Sigmoid colon (tissue), 7 donors: ENCODE results near the gene AGXT2. TPM values are rescaled to one million over a fixed set of nuclear protein-coding genes. Genes with fewer than 3 reads are reported as not detected.

Source experiments
- DNase-seq: peaks from one replicate; pipeline ENCODE4 v3.0.0-alpha.2; 2019
- H3K27ac ChIP-seq, 4 donors: fragments of 200-600 bp; sonication (generic); one replicate each; pipeline ENCODE4 v1.5.1; 2016 to 2019; ENCODE audit warnings: mild to moderate bottlenecking in 1 of 4
- H3K27me3 ChIP-seq, 3 donors: fragments of 200-600 bp; sonication (generic); one replicate each; pipeline ENCODE4 v1.5.1; 2019; ENCODE audit warnings: mild to moderate bottlenecking in 1 of 3
- H3K36me3 ChIP-seq, 4 donors: fragments of 200-600 bp; sonication (generic); one replicate each; pipeline ENCODE4 v1.5.1; 2016 to 2019
- H3K4me1 ChIP-seq, 4 donors: fragments of 200-600 bp; sonication (generic); one replicate each; pipeline ENCODE4 v1.5.1; 2017 to 2019
- H3K4me3 ChIP-seq, 4 donors: fragments of 200-600 bp; sonication (generic); one replicate each; pipeline ENCODE4 v1.5.1; 2017 to 2019; ENCODE audit warnings: mild to moderate bottlenecking in 2 of 4, moderate library complexity in 1 of 4
- H3K9me3 ChIP-seq, 4 donors: fragments of 200-600 bp in 3 of 4; sonication (generic) in 3 of 4; one replicate each; pipeline versions ENCODE4 v1.5.1 to v1.6.1; 2013 to 2019
- EP300 ChIP-seq, 4 donors: sonication (generic); formaldehyde crosslinking; IDR thresholded peaks; one replicate each; pipeline ENCODE4 v1.6.1; 2017; ENCODE audit warnings: antibody characterized with exemption in 4 of 4
- POLR2A ChIP-seq, 2 donors: fragments of 450-650 bp; IDR thresholded peaks; one replicate each; pipeline ENCODE4 v1.6.1; 2016; ENCODE audit warnings: antibody characterized with exemption in 2 of 2, mild to moderate bottlenecking in 2 of 2, moderate library complexity in 2 of 2
- POLR2AphosphoS5 ChIP-seq, 4 donors: sonication (generic); formaldehyde crosslinking; IDR thresholded peaks; one replicate each; pipeline ENCODE4 v1.6.1; 2017; ENCODE audit warnings: antibody characterized with exemption in 4 of 4
- WGBS, 2 donors: extraction: QIAGEN DNeasy Blood & Tissue Kit; methylation state at CpG; one replicate each; pipeline ENCODE4 v1.1.7; 2013; 5-methylcytosine and 5-hydroxymethylcytosine counted together
- intact Hi-C: fragments of 100-400 bp; cut with DNase I; formaldehyde crosslinking; loops from one replicate; pipeline ENCODE4 v1.15.1; 2023
- polyA plus RNA-seq, 3 donors: library from polyadenylated mRNA; stranded (reverse); fragments of 200-250 nt; gene quantifications; one replicate each; pipeline ENCODE4 v1.2.3, GENCODE V29; 2013
- total RNA-seq, 4 donors: library from RNA; depleted of rRNA; stranded (reverse); fragments of >200 nt; gene quantifications; one replicate each; pipeline ENCODE4 v1.1.0, GENCODE V29; 2016
- TF ChIP-seq, protein P1 (sequence below), 4 experiments: fragments of 450-650 bp in 3 of 4; fragments of 200-600 bp in 1 of 4; IDR thresholded peaks; one replicate each; pipeline ENCODE4 v1.5.1; 2016 to 2019; ENCODE audit warnings: antibody characterized with exemption in 4 of 4, mild to moderate bottlenecking in 3 of 4, moderate library complexity in 2 of 4
- donor health status: healthy with polysubstance abuse.
- donor health status: Bipolar disorder and iron deficiency.
- donor health status: healthy.

Gene AGXT2
- total and polyA plus RNA-seq, 7 donors, result not detected

GRCh38 chr5:35010676-35011075 lies 37.1 kb downstream of the AGXT2 start:
- Histone ChIP-seq H3K36me3 (no peaks in the 10 kb centered on the region), H3K4me3 (no peak overlapping the region), H3K9me3 (no peaks in the 10 kb centered on the region), H3K4me1 (no peaks in the 10 kb centered on the region), H3K27me3 (no peaks in the 10 kb centered on the region), H3K27ac (no peak overlapping the region)
- TF ChIP-seq POLR2A (IDR thresholded peaks at IDR 0.05) (no peak), EP300 (IDR thresholded peaks at IDR 0.05) (no peak), POLR2AphosphoS5 (IDR thresholded peaks at IDR 0.05) (no peak)
- TF ChIP-seq, protein P1, sequence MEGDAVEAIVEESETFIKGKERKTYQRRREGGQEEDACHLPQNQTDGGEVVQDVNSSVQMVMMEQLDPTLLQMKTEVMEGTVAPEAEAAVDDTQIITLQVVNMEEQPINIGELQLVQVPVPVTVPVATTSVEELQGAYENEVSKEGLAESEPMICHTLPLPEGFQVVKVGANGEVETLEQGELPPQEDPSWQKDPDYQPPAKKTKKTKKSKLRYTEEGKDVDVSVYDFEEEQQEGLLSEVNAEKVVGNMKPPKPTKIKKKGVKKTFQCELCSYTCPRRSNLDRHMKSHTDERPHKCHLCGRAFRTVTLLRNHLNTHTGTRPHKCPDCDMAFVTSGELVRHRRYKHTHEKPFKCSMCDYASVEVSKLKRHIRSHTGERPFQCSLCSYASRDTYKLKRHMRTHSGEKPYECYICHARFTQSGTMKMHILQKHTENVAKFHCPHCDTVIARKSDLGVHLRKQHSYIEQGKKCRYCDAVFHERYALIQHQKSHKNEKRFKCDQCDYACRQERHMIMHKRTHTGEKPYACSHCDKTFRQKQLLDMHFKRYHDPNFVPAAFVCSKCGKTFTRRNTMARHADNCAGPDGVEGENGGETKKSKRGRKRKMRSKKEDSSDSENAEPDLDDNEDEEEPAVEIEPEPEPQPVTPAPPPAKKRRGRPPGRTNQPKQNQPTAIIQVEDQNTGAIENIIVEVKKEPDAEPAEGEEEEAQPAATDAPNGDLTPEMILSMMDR (IDR thresholded peaks at IDR 0.05), result no peak
- intact Hi-C loops, result no loop called here
- DNase-seq, result no peak

DNA sequence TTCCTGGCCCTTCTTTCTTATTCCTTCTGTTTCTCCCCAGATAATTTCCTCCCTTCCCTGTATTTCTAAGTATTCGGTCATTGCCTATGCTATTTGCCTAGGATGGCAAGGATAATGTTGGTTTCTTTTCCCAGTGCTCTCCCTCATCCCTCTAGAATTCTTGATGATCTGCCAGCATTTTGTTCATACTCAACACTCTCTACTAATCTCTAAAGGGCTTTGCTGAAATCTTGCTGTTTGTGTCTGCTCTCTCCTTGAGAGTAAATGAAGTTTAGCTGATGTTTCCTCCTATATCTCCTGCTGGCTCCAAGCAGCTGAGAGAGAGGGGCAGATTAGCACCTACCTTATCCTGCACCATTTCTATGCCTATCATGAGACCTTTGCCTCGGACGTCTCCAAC lies 38.1 kb downstream of the AGXT2 start:
- WGBS, 2 donors, result 93% methylated on average over 3 of the region's 3 CpGs
- no peak overlapping the region for H3K4me3 ChIP-seq
- no peaks in the 10 kb centered on the region for H3K36me3 ChIP-seq
- no peaks in the 10 kb centered on the region for H3K27me3 ChIP-seq
- DNase-seq, result no peak
- intact Hi-C loops, result no loop called here
- no peaks in the 10 kb centered on the region for H3K9me3 ChIP-seq
- no peak overlapping the region for H3K27ac ChIP-seq
- TF ChIP-seq EP300 (IDR thresholded peaks at IDR 0.05) (no peak), POLR2A (IDR thresholded peaks at IDR 0.05) (no peak), POLR2AphosphoS5 (IDR thresholded peaks at IDR 0.05) (no peak)
- TF ChIP-seq, protein P1 (IDR thresholded peaks at IDR 0.05), result no peak
- H3K4me1 ChIP-seq, result no peaks in the 10 kb centered on the region

- no peaks in the 10 kb centered on the region for H3K27me3 ChIP-seq
- H3K4me3 ChIP-seq, result no peak overlapping the region
- H3K9me3 ChIP-seq, result no peaks in the 10 kb centered on the region
- H3K4me1 ChIP-seq, result no peaks in the 10 kb centered on the region
- WGBS, 2 donors, result 71 to 81% methylated on average over 2 of the region's 2 CpGs
- DNase-seq, result no peak
- TF ChIP-seq EP300 (IDR thresholded peaks at IDR 0.05), result no peak
- TF ChIP-seq POLR2A (IDR thresholded peaks at IDR 0.05), result no peak
- H3K36me3 ChIP-seq, result no peaks in the 10 kb centered on the region
- H3K27ac ChIP-seq, result no peak overlapping the region
- intact Hi-C loops, result no loop called here
Measured at GRCh38 chr5:35009019-35009418, 38.7 kb downstream of the AGXT2 start.

DNA sequence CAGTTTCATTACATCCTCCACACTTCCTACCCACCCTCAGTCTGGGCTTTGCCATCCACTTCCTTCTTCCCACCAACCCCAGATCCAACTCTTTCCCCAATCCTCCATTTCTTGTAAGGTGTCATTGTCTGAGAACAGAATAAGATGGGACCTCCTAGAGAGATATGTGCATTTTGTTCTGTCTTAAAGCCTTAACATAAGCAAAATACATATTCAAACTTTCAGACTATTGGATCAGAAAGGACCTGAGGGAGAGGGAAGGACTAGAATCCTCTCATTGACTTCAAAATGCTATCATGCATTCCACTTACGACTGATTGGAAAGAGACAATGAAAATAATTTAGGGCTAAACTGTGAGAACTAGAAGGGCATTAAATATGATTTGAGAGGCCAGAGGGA lies 43.0 kb downstream of the AGXT2 start:
- no peak for DNase-seq
- intact Hi-C loops, result loop anchor here (5.0 kb wide), 1 partner anchor 532 kb away; no protein-coding TSS in a partner anchor
- H3K27me3 ChIP-seq, result no peaks in the 10 kb centered on the region
- no peaks in the 10 kb centered on the region for H3K9me3 ChIP-seq
- H3K36me3 ChIP-seq, result no peaks in the 10 kb centered on the region
- TF ChIP-seq POLR2A (IDR thresholded peaks at IDR 0.05), result no peak
- TF ChIP-seq, protein P1 (IDR thresholded peaks at IDR 0.05), result no peak
- TF ChIP-seq POLR2AphosphoS5 (IDR thresholded peaks at IDR 0.05), result no peak
- TF ChIP-seq EP300 (IDR thresholded peaks at IDR 0.05), result no peak
- no peak overlapping the region for H3K27ac ChIP-seq
- no peaks in the 10 kb centered on the region for H3K4me1 ChIP-seq
- H3K4me3 ChIP-seq, result no peak overlapping the region
- WGBS, 2 donors, result 92 to 93% methylated on average over 1 of the region's 1 CpG

- no peak for DNase-seq
- H3K27ac ChIP-seq, result no peak overlapping the region
- no peaks in the 10 kb centered on the region for H3K4me1 ChIP-seq
- no peak for TF ChIP-seq POLR2A (IDR thresholded peaks at IDR 0.05)
- TF ChIP-seq, protein P1 (IDR thresholded peaks at IDR 0.05), result no peak
- no peak for TF ChIP-seq EP300 (IDR thresholded peaks at IDR 0.05)
- TF ChIP-seq POLR2AphosphoS5 (IDR thresholded peaks at IDR 0.05), result no peak
- H3K9me3 ChIP-seq, result no peaks in the 10 kb centered on the region
- intact Hi-C loops, result loop anchor here (5.0 kb wide), 1 partner anchor 532 kb away; no protein-coding TSS in a partner anchor
- no peaks in the 10 kb centered on the region for H3K36me3 ChIP-seq
- no peak overlapping the region for H3K4me3 ChIP-seq
- 78 to 79% methylated on average over 5 of the region's 5 CpGs for WGBS, 2 donors
- H3K27me3 ChIP-seq, result no peaks in the 10 kb centered on the region
Measured at GRCh38 chr5:35004200-35004599, 43.5 kb downstream of the AGXT2 start.
